Loucy (cell line): ENCODE data around the gene NIN.
A peak's percentile ranks its signal among the peaks of the same experiment; 100 is the strongest.

ENCODE experiments used
- H2AFZ ChIP-seq: fragments of 200-600 bp; sonication (generic); 2 replicates; pipeline ENCODE4 v1.6.0; 2016; ENCODE audit warnings: antibody characterized with exemption, mild to moderate bottlenecking, low read length, moderate library complexity
- H3F3A ChIP-seq: fragments of 200-600 bp; 2 replicates; pipeline ENCODE4 v1.6.0; 2016; ENCODE audit warnings: antibody characterized with exemption, low read depth, mild to moderate bottlenecking
- H3K27me3 ChIP-seq: fragments of 200-600 bp; sonication (generic); 2 replicates; pipeline ENCODE4 v1.6.1; 2014; ENCODE audit warnings: low read length, mild to moderate bottlenecking; ENCODE audit not compliant: insufficient read depth, poor library complexity, severe bottlenecking
- H3K36me3 ChIP-seq: fragments of 200-600 bp; sonication (generic); 2 replicates; pipeline ENCODE4 v1.6.1; 2016; ENCODE audit warnings: low read length; ENCODE audit not compliant: insufficient read depth
- H3K4me1 ChIP-seq: fragments of 200-600 bp; sonication (generic); 2 replicates; pipeline ENCODE4 v1.5.1; 2014; ENCODE audit warnings: low read length, mild to moderate bottlenecking; ENCODE audit not compliant: insufficient read depth, poor library complexity, severe bottlenecking
- H3K4me2 ChIP-seq: fragments of 200-600 bp; sonication (generic); 2 replicates; pipeline ENCODE4 v1.6.0; 2014; ENCODE audit warnings: antibody characterized with exemption, low read length, low read depth, mild to moderate bottlenecking; ENCODE audit not compliant: poor library complexity, severe bottlenecking
- H3K4me3 ChIP-seq: fragments of 200-600 bp; sonication (generic); 2 replicates; pipeline ENCODE4 v1.5.1; 2014; ENCODE audit warnings: low read length, mild to moderate bottlenecking, mixed read lengths; ENCODE audit not compliant: poor library complexity, severe bottlenecking
- H3K79me2 ChIP-seq: fragments of 200-600 bp; sonication (generic); 2 replicates; pipeline ENCODE4 v1.6.1; 2014; ENCODE audit warnings: low read length; ENCODE audit not compliant: insufficient read depth
- H3K9ac ChIP-seq: fragments of 200-600 bp; sonication (generic); 2 replicates; pipeline ENCODE4 v1.6.0; 2014; ENCODE audit warnings: mild to moderate bottlenecking, low read depth, low read length, moderate library complexity; ENCODE audit not compliant: poor library complexity, severe bottlenecking
- H3K9me2 ChIP-seq: fragments of 200-600 bp; sonication (generic); replicated peaks from 2 replicates; pipeline ENCODE4 v1.6.1; 2016; ENCODE audit warnings: low read depth, low read length, mixed read lengths
- H3K9me3 ChIP-seq: fragments of 200-600 bp; sonication (generic); 2 replicates; pipeline ENCODE4 v1.6.1; 2014; ENCODE audit warnings: mild to moderate bottlenecking, antibody characterized with exemption, low read length, low read depth; ENCODE audit not compliant: insufficient read depth
- H4K20me1 ChIP-seq: fragments of 200-600 bp; sonication (generic); 2 replicates; pipeline ENCODE4 v1.6.0; 2014; ENCODE audit warnings: antibody characterized with exemption, low read length, mild to moderate bottlenecking; ENCODE audit not compliant: insufficient read depth, poor library complexity, severe bottlenecking
- EZH2phosphoT487 ChIP-seq: fragments of 200-600 bp; IDR thresholded peaks from 2 replicates; pipeline ENCODE4 v1.6.1; 2018; ENCODE audit warnings: antibody characterized with exemption, mild to moderate bottlenecking, moderate library complexity, borderline replicate concordance
- TF ChIP-seq, protein P1 (sequence below): fragments of 200-600 bp; sonication (generic); conservative IDR thresholded peaks from 2 replicates; pipeline ENCODE4 v1.5.1; 2014; ENCODE audit warnings: mild to moderate bottlenecking, antibody characterized with exemption, low read length

The NIN gene

DNA sequence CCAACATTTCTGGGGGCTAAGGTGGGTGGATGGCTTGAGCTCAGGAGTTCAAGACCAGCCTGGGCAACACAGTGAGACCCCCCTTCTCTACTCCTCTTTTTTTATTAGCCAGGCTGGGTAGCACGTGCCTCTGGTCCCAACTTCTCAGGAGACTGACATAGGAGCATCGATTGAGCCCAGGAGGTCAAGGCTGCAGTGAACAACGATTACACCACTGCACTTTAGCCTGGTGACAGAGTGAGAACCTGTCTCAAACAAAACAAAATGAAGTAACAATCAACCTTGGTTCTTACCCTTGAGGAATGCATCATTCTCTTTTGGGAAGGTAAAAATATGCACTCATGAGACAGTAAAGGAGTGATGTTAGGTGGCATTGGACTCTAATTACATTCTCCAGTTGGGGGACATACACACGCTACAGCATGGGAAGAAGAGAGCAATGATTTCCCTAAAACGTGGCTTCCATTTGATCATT, 3.9 kb upstream of the NIN start:
- no peaks in the 10 kb centered on the region for H3K36me3 ChIP-seq
- H3K9ac ChIP-seq: no peak overlapping the region
- H4K20me1 ChIP-seq: peaks cover 5% of the 10 kb centered on the region
- H3K4me2 ChIP-seq: peak overlapping the region; percentile 17
- peaks cover 10% of the 10 kb centered on the region for H3K79me2 ChIP-seq
- no peaks in the 10 kb centered on the region for H3F3A ChIP-seq
- H3K4me1 ChIP-seq: peaks cover 11% of the 10 kb centered on the region
- no peaks in the 10 kb centered on the region for H3K9me3 ChIP-seq
- H3K9me2 ChIP-seq: no peaks in the 10 kb centered on the region
- H3K4me3 ChIP-seq: no peak overlapping the region
- H2AFZ ChIP-seq: peak overlapping the region; percentile 77
- TF ChIP-seq, protein P1, sequence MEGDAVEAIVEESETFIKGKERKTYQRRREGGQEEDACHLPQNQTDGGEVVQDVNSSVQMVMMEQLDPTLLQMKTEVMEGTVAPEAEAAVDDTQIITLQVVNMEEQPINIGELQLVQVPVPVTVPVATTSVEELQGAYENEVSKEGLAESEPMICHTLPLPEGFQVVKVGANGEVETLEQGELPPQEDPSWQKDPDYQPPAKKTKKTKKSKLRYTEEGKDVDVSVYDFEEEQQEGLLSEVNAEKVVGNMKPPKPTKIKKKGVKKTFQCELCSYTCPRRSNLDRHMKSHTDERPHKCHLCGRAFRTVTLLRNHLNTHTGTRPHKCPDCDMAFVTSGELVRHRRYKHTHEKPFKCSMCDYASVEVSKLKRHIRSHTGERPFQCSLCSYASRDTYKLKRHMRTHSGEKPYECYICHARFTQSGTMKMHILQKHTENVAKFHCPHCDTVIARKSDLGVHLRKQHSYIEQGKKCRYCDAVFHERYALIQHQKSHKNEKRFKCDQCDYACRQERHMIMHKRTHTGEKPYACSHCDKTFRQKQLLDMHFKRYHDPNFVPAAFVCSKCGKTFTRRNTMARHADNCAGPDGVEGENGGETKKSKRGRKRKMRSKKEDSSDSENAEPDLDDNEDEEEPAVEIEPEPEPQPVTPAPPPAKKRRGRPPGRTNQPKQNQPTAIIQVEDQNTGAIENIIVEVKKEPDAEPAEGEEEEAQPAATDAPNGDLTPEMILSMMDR: no peak
- TF ChIP-seq EZH2phosphoT487: no peak
- no peaks in the 10 kb centered on the region for H3K27me3 ChIP-seq

DNA sequence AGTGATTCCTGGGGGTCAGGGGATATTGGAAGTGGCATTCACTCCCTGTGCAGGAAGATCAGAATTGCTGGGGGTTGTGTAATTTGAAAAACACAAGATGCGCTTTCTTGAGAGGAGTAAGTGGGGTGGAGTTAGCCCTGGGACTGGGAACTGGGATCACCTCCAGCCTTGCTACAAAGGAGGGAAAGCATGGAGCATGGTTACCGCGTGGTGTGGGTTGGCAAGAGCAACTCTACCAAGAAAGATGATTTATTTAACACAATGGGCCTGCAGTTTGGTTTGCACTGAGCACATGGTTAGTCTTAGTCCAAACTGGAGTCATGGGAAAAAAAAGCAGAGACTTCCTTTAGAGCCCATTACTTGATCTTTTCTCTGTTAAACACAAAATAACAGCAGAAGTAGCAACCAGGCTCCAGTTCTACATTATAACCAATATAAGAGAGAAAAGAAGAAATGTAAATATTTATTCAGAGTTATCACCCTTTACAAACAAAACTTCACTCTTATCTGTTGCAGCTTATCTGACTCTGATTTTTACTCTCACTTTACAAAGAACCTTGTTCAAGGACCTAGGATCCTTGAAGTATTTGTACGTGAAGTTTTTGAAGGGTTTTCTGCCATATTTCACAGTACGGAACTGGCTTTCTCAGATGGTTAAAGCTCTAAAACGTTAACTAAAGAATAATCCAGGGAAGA, 2.1 kb upstream of the NIN start:
- Histone ChIP-seq H3F3A (no peaks in the 10 kb centered on the region), H3K79me2 (peaks cover 27% of the 10 kb centered on the region), H3K9ac (no peak overlapping the region), H3K9me2 (no peaks in the 10 kb centered on the region), H2AFZ (no peak overlapping the region), H3K4me3 (no peak overlapping the region), H3K4me1 (peaks cover 25% of the 10 kb centered on the region), H3K4me2 (no peak overlapping the region), H3K27me3 (no peaks in the 10 kb centered on the region), H4K20me1 (peaks cover 22% of the 10 kb centered on the region), H3K9me3 (no peaks in the 10 kb centered on the region), H3K36me3 (no peaks in the 10 kb centered on the region)
- TF ChIP-seq, protein P1: no peak
- no peak for TF ChIP-seq EZH2phosphoT487

DNA sequence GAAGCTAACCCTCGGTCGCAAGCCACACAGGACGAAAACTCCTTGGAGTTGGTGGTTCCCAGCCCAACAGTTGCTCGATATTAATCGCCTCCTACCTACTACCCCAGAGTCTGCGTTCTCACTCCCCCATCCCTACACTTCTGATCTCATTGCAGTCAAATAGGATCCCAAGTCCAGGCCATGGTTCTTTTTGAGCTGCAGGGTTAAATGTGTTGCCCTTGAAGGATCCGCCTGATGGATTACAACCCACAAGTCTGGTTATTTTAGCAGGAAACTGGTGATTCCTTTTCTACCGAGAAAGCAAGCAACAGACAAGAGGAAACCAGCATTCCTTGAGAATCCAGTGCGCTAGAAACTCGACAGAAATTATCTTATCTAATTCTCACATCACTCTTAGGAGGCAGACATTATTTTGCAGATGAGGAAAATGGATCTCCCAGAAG, 785 bp upstream of the NIN start:
- Histone ChIP-seq H4K20me1 (peaks cover 34% of the 10 kb centered on the region), H3K9me3 (no peaks in the 10 kb centered on the region), H3K79me2 (peaks cover 41% of the 10 kb centered on the region), H3K4me1 (peaks cover 35% of the 10 kb centered on the region), H3F3A (no peaks in the 10 kb centered on the region), H3K9me2 (no peaks in the 10 kb centered on the region), H3K9ac (peak overlapping the region; percentile 88), H3K4me2 (peak overlapping the region; percentile 77), H3K36me3 (no peaks in the 10 kb centered on the region), H3K27me3 (no peaks in the 10 kb centered on the region), H2AFZ (peak overlapping the region; percentile 89), H3K4me3 (peak overlapping the region; percentile 84)
- TF ChIP-seq, protein P1: no peak
- TF ChIP-seq EZH2phosphoT487: no peak
